Measurements from ENCODE around the gene GPRC6A. TPM values are rescaled to one million over a fixed set of nuclear protein-coding genes. Genes with fewer than 3 reads are reported as not detected.

Gene GPRC6A
- total and polyA plus RNA-seq, 10 of the 15 experiments (the other 5 are each of a cell fraction or from before 2014, with no cell fraction given) = not detected

- DNase-seq (ENCODE audit: low read depth, low spot score) (no peak), ATAC-seq (no peak), FAIRE-seq (no peak)
- Histone ChIP-seq H3K79me2 (ENCODE audit: control insufficient read depth, insufficient read depth, low read length) (no peaks in the 10 kb centered on the region), H4K20me1 (ENCODE audit: control insufficient read depth, insufficient read depth) (no peaks in the 10 kb centered on the region), H3K9me3 (replicated peaks; ENCODE audit: control insufficient read depth, insufficient read depth, low read length) (no peaks in the 10 kb centered on the region), H3K4me2 (ENCODE audit: control insufficient read depth, insufficient read depth) (no peak overlapping the region), H3K4me1 (ENCODE audit: control insufficient read depth, insufficient read depth, low read length) (no peaks in the 10 kb centered on the region), H3K36me3 (ENCODE audit: control insufficient read depth in 2 of 2, insufficient read depth in 2 of 2, low read length in 1 of 2) (no peaks in the 10 kb centered on the region), H3K4me3 (no peak overlapping the region), H3K27me3 (replicated peaks in 1 of 2; ENCODE audit: control insufficient read depth in 2 of 2, insufficient read depth in 2 of 2, low read length in 1 of 2) (peaks cover 0 to 13% of the 10 kb centered on the region in 2 experiments; a peak in 3 of 4 replicates), H2AFZ (ENCODE audit: control insufficient read depth, low read depth, low read length) (no peak overlapping the region), H3K9ac (ENCODE audit: control insufficient read depth, insufficient read depth, low read length) (no peak overlapping the region), H3K27ac (ENCODE audit: control insufficient read depth, insufficient read depth) (no peak overlapping the region)
- intact Hi-C loops (cut with micrococcal nuclease; ENCODE audit: unreplicated experiment) (no loop called here), in situ Hi-C loops (cut with MboI) (no loop called here)
- ChIA-PET RAD21 (ENCODE audit: unreplicated experiment) (no interaction called here), SMC1A (ENCODE audit: uncharacterized antibody, unreplicated experiment) (no interaction called here), POLR2A (no interaction called here), CTCF (no interaction called here)
- WGBS (ENCODE audit: insufficient coverage, insufficient replicate concordance, low lambda C conversion rate, missing lambda C conversion rate) = 21% methylated on average over 5 of the region's 5 CpGs
- TF ChIP-seq NR2C1 (IDR thresholded peaks at IDR 0.05) (no peak), IRF3 (IDR thresholded peaks at IDR 0.05) (no peak), CREB1 (IDR thresholded peaks at IDR 0.05; ENCODE audit: low read depth) (no peak), RELB (IDR thresholded peaks at IDR 0.05; ENCODE audit: low read depth) (no peak), RAD51 (IDR thresholded peaks at IDR 0.05) (no peak), SIX5 (IDR thresholded peaks at IDR 0.05; ENCODE audit: low read depth, low read length, severe bottlenecking) (no peak), REST (IDR thresholded peaks at IDR 0.05; ENCODE audit: low read depth, low read length) (no peak), ZNF217 (IDR thresholded peaks at IDR 0.05) (no peak), PAX5 (IDR thresholded peaks at IDR 0.05; ENCODE audit: borderline replicate concordance, low read depth, low read length) (no peak), POLR2A (IDR thresholded peaks at IDR 0.05; ENCODE audit: low read depth, low read length) (no peak), USF1 (IDR thresholded peaks at IDR 0.05; ENCODE audit: borderline replicate concordance, extremely low read length, insufficient read depth, low read depth, low read length) (no peak), NR2C2 (IDR thresholded peaks at IDR 0.05; ENCODE audit: borderline replicate concordance, control insufficient read depth, insufficient read length, low read depth) (no peak), NFXL1 (IDR thresholded peaks at IDR 0.05; ENCODE audit: borderline replicate concordance) (no peak), TCF12 (IDR thresholded peaks at IDR 0.05; ENCODE audit: low read depth, low read length) (no peak)
- no TSS peak for BruUV-seq (replicated peaks)
Measured at GRCh38 chr6:116766506-116767176, 62.2 kb downstream of the GPRC6A start.
